NCI-H2029 treated with DMSO at 0.1 percent for 48 hours (cell line): ENCODE data around the gene SETD6.
"Not testable (repeated sequence)": the region's sequence is repeated elsewhere in the genome, so short reads cannot be mapped to it uniquely, and the experiment has no call there.

ENCODE experiments used
- DNase-seq: peaks from one replicate; lab custom pipeline; 2025; lab: John Stamatoyannopoulos, UW

SETD6 gene

DNA sequence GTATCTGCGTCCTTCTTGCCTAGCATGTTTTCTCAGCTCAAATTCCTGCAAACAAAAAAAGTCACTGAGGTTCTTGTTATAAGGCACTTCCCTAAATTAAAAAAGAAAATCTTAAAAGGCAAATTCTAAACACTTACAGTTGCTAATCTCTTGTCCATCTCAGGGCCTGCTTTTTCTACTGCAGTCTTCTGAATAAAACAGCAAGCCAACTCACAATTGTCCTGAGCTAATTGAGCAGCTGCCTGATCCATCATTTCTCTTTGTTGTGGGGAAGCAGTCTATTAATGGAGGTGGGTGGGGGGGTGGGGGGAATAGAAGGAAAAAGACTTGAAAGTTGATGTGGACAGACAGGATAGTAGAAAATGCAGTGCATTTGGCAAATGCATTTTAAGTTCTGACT lies 27.0 kb downstream of the SETD6 start:
- DNase-seq = no peak

DNA sequence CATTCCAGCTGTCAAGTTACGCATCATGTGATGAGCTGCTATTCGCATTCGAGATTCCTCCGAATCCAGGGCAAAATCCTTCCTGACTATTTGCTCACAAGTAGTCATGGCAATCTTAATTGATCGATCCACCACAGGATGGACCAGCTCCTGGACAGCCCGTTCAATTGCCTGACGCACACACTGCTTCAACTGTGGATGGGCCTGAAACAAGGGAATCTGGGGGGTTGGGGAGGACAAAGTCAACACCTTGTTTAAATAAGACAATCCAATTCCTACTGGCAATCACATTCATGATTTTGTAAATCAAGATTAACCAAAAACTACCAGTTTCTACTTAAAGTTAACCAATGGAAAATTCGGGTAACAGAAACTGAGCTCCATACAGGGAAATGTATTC lies 28.4 kb downstream of the SETD6 start:
- DNase-seq = no peak

DNA sequence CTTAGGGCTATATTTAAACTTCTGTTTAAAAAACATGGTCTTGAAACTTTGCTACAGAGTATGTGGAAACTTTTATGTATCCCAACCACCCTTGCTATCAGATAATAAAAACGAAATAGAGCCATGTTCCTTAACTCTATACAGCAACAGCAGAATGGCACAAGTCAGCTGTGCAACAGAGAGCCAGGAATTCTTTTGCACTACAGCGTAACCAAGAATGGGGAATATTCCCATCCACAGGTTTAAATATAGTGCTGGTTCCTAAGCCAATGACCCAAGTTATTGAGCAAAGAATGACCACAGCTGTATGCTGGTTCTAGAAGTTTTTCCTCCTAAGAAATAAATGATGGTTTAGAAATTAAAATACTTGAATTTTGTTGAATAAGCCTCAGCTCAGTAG lies 33.1 kb downstream of the SETD6 start:
- DNase-seq = no peak

DNA sequence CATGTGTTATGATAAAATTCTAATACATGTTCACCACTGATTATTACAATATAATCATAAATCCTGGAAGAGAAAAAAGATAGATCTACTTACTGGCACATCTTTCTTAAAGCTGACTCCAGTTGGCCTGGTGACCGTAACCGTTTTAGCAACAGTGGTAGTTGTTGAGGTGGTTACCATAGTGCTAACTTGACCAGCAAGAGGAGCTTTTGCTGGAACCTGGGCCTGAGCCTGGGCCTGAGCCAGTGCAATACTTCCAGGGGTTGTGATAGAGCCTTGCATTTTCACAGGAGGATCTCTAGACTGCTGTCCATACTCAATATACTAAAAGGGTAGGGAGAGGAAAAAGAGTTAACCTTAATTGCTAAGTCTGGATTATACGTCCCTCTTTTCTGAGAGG lies 36.2 kb downstream of the SETD6 start:
- DNase-seq = no peak

DNA sequence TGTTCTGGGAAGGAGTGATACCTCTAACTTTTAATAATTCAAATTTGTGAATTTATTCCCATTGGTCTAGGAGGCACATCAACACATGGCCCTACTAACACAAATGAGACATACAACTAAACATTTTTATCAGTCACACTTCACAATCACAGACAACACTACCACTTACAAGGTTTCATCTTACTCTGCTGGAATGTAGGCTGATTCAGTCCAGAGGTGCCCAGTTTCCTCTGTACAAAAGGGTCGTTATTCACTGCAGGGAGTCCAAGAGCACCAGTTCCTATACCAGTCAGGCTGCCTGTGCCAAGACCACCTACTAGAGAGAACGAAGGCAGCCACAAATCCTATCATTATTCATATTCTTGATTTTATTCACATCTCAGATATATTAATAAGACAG lies 41.4 kb downstream of the SETD6 start:
- no peak for DNase-seq

DNA sequence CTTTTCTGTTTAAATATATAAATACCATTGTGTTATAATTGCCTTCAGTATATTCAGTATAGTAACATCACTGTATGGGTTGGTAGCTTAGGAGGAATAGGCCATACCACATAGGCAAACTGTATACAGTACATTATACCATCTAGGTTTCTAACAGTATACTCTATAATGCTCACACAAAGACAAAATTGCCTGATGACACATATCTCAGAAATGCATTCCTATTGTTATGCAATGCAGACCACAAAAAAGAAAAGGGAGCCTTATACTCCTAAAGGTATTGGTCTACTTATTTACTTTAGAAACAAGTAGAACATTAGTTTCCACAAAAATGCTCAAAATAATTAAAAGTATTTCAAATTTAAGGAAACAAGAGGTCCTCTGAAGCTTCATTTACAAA lies 47.9 kb downstream of the SETD6 start:
- no peak for DNase-seq

DNA sequence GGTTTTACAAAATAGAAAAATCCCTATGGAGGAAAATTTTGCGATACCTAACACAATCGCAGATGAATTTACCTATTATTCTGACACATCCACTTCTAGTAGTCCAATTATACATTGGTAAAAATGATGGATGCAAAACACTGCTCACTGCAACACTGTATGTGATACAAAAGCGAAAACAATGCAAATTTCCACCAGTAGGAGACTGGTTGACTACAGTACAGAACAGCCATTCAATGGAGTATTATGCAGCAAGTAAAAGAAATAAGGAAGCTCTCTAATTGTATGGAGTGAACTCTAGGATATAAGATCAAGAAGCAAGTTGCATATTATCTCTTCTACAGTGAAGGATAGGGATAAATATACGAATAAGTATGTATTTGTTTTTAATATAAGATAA lies 48.5 kb downstream of the SETD6 start:
- no peak for DNase-seq

DNA sequence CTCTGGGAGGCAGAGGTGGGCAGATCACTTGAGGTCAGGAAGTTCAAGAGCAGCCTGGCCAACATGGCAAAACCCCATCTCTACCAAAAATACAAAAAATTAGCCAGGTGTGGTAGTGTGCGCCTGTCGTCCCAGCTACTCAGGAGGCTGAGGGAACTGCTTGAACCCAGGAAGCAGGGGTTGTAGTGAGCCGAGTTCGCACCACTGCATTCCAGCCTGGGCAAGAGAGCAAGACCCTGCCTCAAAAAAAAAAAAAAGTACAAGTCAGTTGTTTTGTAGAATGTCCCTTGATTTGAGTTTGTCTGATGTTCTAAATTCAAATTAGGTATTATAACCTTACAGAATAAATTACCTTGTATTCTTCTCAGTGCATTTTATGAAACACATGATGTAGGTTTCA lies 50.4 kb downstream of the SETD6 start:
- DNase-seq = not testable (repeated sequence)
